HepG2 (cell line): Measurements from ENCODE around the gene ZNF19. TPM values are rescaled to one million over a fixed set of nuclear protein-coding genes. Genes with fewer than 3 reads are reported as not detected.

ENCODE experiments used
- DNMT3B ChIP-seq: conservative IDR thresholded peaks from 2 replicates; pipeline ENCODE4 v1.6.1; 2016; ENCODE audit warnings: missing biosample characterization, control low read depth
- EED ChIP-seq: sonication (generic); formaldehyde crosslinking; IDR thresholded peaks from 2 replicates; pipeline ENCODE4 v1.5.0; 2020; ENCODE audit warnings: mild to moderate bottlenecking, missing genetic modification reagents
- LCORL ChIP-seq, 2 experiments: fragments of 450-650 bp in 1 of 2; sonication (generic) in 1 of 2; formaldehyde crosslinking in 1 of 2; IDR thresholded peaks; 2 replicates each; pipeline versions ENCODE4 v1.5.0 to v1.6.1; 2017 to 2020; ENCODE audit warnings: antibody characterized with exemption in 1 of 2, missing genetic modification reagents in 1 of 2
- MLX ChIP-seq: IDR thresholded peaks from 2 replicates; pipeline ENCODE4 v1.6.1; 2016
- PLSCR1 ChIP-seq: sonication (generic); formaldehyde crosslinking; IDR thresholded peaks from 2 replicates; pipeline ENCODE4 v1.5.0; 2020; ENCODE audit warnings: missing genetic modification reagents, mild to moderate bottlenecking, borderline replicate concordance
- POLR2A ChIP-seq, 2 experiments: IDR thresholded peaks; 2 replicates each; pipeline ENCODE4 v1.6.1; 2011; ENCODE audit warnings: low read depth in 2 of 2, low read length in 2 of 2, mild to moderate bottlenecking in 1 of 2, moderate library complexity in 1 of 2; ENCODE audit not compliant: insufficient read depth in 1 of 2
- SATB2 ChIP-seq: sonication (generic); formaldehyde crosslinking; IDR thresholded peaks from 2 replicates; pipeline ENCODE4 v1.5.0; 2020; ENCODE audit warnings: missing genetic modification reagents
- ZNF691 ChIP-seq: sonication (generic); formaldehyde crosslinking; IDR thresholded peaks from 2 replicates; pipeline ENCODE4 v1.4.0; 2020; ENCODE audit warnings: missing genetic modification reagents, low read depth, mild to moderate bottlenecking, borderline replicate concordance
- ZNF773 ChIP-seq: sonication (generic); formaldehyde crosslinking; IDR thresholded peaks from 2 replicates; pipeline ENCODE4 v1.4.0; 2020; ENCODE audit warnings: missing genetic modification reagents, borderline replicate concordance
- ZNF879 ChIP-seq: sonication (generic); formaldehyde crosslinking; IDR thresholded peaks from 2 replicates; pipeline ENCODE4 v1.8.1; 2023; ENCODE audit warnings: missing genetic modification reagents
- ZSCAN22 ChIP-seq: sonication (generic); formaldehyde crosslinking; IDR thresholded peaks from 2 replicates; pipeline ENCODE4 v1.4.0; 2020; ENCODE audit warnings: mild to moderate bottlenecking, missing genetic modification reagents
- polyA plus RNA-seq, 8 experiments: library from polyadenylated mRNA; depleted of rRNA in 3 of 8; stranded (reverse) in 7 of 8; unstranded in 1 of 8; fragments of >200 nt; fragmentation: Illumina TruSeq in 4 of 8; extraction: Trizol in 4 of 8; gene quantifications; 2 replicates each; pipeline versions ENCODE4 v1.2.1 to v1.2.3, GENCODE V29; 2011 to 2016; ENCODE audit warnings: low read depth in 4 of 8, missing spikeins in 1 of 8, mixed read lengths in 1 of 8; ENCODE audit not compliant: insufficient read depth in 1 of 8
- total RNA-seq, 5 experiments: library from RNA; depleted of rRNA; stranded (reverse); fragments of >200 nt; fragmentation: Illumina TruSeq; extraction: Trizol; gene quantifications; 2 replicates each; pipeline ENCODE4 v1.2.3, GENCODE V29; 2016; ENCODE audit warnings: low read depth in 1 of 5
- TF ChIP-seq, protein P1 (sequence below): sonication (generic); formaldehyde crosslinking; IDR thresholded peaks from 2 replicates; pipeline ENCODE4 v1.5.1; 2020; ENCODE audit warnings: mild to moderate bottlenecking, missing genetic modification reagents, borderline replicate concordance
- TF ChIP-seq, protein P2 (sequence below): sonication (generic); formaldehyde crosslinking; IDR thresholded peaks from 2 replicates; pipeline ENCODE4 v1.4.0; 2020; ENCODE audit warnings: mild to moderate bottlenecking, missing genetic modification reagents

Gene ZNF19
- total and polyA plus RNA-seq, 2 of the 13 experiments (the other 11 are each of a cell fraction or from before 2014, with no cell fraction given), result 3.2 to 5.8 TPM

DNA sequence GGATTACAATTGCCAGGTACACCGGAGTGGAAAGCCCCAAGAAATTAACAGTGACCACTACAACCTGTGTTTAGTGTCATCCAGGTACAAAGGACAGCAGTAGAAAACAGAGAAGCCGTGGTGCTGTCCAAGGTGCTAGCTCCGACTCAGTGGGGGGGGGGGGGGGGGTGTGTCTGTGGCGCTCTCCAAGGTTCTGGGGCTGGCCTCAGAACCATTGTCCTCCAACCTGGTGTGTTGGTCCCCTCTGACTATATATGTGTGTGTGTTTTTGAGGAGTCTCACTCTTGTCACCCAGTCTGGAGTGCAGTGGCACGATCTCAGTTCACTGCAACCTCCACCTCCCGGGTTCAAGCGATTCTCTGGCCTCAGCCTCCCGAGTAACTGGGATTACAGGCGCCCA is 21.3 kb downstream of the ZNF19 start (continued):
- TF ChIP-seq, protein P1, sequence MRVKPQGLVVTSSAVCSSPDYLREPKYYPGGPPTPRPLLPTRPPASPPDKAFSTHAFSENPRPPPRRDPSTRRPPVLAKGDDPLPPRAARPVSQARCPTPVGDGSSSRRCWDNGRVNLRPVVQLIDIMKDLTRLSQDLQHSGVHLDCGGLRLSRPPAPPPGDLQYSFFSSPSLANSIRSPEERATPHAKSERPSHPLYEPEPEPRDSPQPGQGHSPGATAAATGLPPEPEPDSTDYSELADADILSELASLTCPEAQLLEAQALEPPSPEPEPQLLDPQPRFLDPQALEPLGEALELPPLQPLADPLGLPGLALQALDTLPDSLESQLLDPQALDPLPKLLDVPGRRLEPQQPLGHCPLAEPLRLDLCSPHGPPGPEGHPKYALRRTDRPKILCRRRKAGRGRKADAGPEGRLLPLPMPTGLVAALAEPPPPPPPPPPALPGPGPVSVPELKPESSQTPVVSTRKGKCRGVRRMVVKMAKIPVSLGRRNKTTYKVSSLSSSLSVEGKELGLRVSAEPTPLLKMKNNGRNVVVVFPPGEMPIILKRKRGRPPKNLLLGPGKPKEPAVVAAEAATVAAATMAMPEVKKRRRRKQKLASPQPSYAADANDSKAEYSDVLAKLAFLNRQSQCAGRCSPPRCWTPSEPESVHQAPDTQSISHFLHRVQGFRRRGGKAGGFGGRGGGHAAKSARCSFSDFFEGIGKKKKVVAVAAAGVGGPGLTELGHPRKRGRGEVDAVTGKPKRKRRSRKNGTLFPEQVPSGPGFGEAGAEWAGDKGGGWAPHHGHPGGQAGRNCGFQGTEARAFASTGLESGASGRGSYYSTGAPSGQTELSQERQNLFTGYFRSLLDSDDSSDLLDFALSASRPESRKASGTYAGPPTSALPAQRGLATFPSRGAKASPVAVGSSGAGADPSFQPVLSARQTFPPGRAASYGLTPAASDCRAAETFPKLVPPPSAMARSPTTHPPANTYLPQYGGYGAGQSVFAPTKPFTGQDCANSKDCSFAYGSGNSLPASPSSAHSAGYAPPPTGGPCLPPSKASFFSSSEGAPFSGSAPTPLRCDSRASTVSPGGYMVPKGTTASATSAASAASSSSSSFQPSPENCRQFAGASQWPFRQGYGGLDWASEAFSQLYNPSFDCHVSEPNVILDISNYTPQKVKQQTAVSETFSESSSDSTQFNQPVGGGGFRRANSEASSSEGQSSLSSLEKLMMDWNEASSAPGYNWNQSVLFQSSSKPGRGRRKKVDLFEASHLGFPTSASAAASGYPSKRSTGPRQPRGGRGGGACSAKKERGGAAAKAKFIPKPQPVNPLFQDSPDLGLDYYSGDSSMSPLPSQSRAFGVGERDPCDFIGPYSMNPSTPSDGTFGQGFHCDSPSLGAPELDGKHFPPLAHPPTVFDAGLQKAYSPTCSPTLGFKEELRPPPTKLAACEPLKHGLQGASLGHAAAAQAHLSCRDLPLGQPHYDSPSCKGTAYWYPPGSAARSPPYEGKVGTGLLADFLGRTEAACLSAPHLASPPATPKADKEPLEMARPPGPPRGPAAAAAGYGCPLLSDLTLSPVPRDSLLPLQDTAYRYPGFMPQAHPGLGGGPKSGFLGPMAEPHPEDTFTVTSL (CRISPR knock-in tag), result peak; percentile 41; the same call in 1 of the 2 replicates
- TF ChIP-seq PLSCR1 (CRISPR knock-in tag), result peak; percentile 88; the same call in 1 of the 2 replicates
- TF ChIP-seq, protein P2, sequence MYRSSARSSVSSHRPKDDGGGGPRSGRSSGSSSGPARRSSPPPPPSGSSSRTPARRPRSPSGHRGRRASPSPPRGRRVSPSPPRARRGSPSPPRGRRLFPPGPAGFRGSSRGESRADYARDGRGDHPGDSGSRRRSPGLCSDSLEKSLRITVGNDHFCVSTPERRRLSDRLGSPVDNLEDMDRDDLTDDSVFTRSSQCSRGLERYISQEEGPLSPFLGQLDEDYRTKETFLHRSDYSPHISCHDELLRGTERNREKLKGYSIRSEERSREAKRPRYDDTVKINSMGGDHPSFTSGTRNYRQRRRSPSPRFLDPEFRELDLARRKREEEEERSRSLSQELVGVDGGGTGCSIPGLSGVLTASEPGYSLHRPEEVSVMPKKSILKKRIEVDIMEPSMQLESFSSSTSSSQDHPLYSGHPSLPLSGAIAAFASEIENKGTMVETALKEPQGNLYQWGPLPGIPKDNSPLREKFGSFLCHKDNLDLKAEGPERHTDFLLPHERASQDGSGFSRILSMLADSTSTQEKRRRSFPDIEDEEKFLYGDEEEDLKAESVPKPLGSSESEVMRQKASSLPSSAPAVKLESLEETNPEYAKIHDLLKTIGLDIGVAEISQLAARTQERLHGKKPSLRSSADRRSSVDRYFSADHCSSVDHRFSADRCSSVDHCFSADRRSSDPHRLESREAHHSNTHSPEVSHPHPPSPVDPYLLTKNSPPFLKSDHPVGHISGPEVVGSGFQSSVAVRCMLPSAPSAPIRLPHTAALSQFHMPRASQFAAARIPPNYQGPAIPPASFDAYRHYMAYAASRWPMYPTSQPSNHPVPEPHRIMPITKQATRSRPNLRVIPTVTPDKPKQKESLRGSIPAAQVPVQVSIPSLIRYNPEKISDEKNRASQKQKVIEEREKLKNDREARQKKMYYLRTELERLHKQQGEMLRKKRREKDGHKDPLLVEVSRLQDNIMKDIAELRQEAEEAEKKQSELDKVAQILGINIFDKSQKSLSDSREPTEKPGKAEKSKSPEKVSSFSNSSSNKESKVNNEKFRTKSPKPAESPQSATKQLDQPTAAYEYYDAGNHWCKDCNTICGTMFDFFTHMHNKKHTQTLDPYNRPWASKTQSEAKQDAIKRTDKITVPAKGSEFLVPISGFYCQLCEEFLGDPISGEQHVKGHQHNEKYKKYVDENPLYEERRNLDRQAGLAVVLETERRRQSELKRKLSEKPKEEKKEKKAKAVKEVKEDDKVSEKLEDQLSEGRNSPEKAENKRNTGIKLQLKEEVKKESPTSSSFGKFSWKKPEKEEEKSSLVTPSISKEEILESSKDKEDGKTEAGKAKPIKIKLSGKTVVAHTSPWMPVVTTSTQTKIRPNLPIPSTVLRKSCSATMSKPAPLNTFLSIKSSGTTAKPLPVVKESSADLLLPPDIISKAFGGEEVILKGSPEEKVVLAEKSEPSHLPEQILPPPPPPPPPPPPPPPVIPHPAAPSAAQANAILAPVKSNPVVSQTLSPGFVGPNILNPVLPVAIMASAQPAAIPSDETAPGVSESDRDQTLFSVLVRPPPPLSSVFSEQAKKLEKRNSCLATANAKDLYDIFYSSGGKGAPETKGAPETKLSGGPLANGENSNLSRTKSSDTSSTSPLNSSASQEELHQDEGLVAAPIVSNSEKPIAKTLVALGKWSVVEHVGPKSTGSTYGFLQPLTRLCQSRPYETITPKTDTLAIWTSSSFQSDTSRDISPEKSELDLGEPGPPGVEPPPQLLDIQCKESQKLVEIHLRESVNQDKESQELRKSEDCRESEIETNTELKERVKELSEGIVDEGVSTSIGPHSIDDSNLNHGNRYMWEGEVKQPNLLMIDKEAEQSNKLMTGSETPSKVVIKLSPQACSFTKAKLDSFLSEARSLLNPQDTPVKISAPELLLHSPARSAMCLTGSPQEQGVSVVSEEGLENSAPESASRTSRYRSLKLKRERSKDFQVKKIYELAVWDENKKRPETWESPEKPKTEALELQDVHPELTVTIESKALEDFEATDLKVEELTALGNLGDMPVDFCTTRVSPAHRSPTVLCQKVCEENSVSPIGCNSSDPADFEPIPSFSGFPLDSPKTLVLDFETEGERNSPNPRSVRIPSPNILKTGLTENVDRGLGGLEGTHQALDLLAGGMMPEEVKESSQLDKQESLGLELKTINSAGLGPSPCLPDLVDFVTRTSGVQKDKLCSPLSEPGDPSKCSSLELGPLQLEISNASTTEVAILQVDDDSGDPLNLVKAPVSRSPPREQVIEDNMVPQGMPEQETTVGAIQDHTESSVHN (CRISPR knock-in tag), result peak; percentile 89; the same call in 1 of the 2 replicates
- peak; percentile 52; the same call in 1 of the 2 replicates for TF ChIP-seq MLX (CRISPR knock-in tag)
- TF ChIP-seq ZSCAN22 (CRISPR knock-in tag), result peak; percentile 78; the same call in 1 of the 2 replicates
- peak; percentile 95 for TF ChIP-seq ZNF879 (CRISPR knock-in tag)
- peak; percentile 97 for TF ChIP-seq SATB2 (CRISPR knock-in tag)
- TF ChIP-seq DNMT3B (CRISPR knock-in tag), result peak; percentile 100
- TF ChIP-seq ZNF773 (CRISPR knock-in tag), result peak; percentile 96
- no peak for TF ChIP-seq POLR2A (IDR thresholded peaks at IDR 0.05; ENCODE audit: insufficient read depth in 1 of 2, low read depth in 2 of 2, low read length in 2 of 2)
- TF ChIP-seq LCORL (IDR thresholded peaks at IDR 0.05), result no peak
- TF ChIP-seq LCORL (CRISPR knock-in tag; IDR thresholded peaks at IDR 0.05), result no peak
- peak; percentile 74; the same call in 1 of the 2 replicates for TF ChIP-seq EED (CRISPR knock-in tag)
- TF ChIP-seq ZNF691 (CRISPR knock-in tag), result peak; percentile 63; the same call in 1 of the 2 replicates
